OCI-M2 (cell line): ENCODE measurements around the gene TAS2R46.
"Not testable (repeated sequence)": the region's sequence is repeated elsewhere in the genome, so short reads cannot be mapped to it uniquely, and the experiment has no call there.

Source experiments
- DNase-seq: peaks from one replicate; lab custom pipeline; 2025; ENCODE audit not compliant: unreplicated experiment; lab: John Stamatoyannopoulos, UW

TAS2R46 gene, protein sequence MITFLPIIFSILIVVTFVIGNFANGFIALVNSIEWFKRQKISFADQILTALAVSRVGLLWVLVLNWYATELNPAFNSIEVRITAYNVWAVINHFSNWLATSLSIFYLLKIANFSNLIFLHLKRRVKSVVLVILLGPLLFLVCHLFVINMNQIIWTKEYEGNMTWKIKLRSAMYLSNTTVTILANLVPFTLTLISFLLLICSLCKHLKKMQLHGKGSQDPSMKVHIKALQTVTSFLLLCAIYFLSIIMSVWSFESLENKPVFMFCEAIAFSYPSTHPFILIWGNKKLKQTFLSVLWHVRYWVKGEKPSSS

DNA sequence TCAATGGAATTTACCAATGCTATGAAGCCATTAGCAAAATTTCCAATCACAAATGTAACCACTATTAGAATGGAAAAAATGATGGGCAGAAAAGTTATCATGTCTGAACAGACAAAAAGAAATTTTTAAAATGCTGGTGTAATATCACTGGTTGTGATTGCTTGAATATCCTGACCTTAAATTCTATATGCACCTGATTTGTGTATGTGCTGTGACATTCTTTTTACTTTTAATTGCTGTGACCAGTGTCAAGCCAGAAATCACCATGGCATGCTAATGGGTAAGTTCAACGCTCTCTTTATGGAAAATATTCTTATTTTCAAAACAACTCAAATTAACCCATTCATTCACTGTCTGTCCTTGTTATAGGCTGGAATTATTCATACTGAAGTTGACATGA lies at the start of gene TAS2R46:
TAS2R46 (minus strand) TSS at position 101 of the 400 bp plus-strand sequence; CDS start at position 101, 0 bp downstream.
- DNase-seq = not testable (repeated sequence)

DNA sequence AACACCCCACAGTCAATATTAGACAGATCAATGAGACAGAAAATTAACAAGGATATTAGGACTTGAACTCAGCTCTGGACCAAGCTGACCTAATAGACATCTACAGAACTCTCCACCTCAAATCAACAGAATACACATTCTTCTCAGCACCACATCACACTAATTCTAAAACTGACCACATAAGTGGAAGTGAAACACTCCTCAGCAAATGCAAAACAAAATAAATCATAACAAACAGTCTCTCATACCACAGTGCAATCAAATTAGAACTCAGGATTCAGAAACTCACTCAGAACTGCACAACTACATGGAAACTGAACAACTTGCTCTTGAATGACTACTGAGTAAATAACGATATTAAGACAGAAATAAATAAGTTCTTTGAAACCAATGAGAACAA lies 49.1 kb upstream of the TAS2R46 start:
- not testable (repeated sequence) for DNase-seq

DNA sequence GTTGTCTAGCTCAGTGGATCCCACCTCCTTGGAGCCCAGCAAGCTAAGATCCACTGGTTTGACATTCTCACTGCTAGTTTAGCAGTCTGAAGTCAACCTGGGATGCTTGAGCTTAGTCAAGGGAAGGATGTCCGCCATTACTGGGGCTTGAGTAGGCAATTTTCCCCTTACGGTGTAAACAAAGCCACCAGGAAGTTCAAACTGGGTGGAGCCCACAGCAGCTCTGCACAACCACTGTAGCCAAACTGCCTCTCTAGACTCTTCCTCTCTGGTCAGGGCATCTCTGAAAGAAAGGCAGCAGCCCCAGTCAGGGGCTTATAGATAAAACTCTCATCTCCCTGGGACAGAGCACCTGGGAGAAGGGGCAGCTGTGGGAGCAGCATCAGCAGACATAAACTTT lies 46.8 kb upstream of the TAS2R46 start:
- DNase-seq = no peak

DNA sequence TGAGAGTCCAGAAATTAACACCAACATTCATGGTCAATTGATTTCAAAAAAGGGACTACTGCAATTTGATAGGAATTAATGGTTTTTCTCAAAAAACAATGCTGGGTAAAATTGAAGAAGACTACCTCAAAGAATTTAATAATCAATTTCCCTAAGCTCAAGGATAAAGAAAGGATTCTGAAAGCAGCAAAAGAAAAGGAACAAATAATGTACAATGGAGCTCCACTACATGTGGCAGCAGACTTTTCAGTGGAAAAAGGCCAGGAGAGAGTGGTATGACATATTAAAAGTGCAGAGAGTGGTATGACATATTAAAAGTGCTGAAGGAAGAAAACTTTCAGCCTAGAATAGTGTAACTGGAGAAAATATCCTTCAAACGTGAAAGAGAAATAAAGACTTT lies 45.6 kb upstream of the TAS2R46 start:
- DNase-seq = no peak

DNA sequence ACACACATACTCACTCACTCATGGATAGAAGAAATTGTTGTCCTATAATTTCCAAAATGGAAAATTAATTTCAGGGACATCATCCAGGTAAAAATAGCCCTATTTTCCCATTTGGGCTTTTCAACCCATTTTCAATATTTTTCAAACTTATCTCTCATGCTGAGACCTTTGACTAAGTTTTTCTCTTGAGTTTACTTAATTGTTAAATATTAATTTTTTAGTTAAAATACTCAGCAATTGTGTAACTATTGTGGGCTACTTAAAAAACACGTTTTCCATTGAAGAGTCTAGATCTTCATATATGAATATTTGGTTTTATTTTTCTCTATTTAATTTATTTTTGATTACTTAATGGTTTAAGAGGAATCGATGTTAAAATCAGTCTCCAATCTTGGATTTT lies 44.2 kb upstream of the TAS2R46 start:
- no peak for DNase-seq

DNA sequence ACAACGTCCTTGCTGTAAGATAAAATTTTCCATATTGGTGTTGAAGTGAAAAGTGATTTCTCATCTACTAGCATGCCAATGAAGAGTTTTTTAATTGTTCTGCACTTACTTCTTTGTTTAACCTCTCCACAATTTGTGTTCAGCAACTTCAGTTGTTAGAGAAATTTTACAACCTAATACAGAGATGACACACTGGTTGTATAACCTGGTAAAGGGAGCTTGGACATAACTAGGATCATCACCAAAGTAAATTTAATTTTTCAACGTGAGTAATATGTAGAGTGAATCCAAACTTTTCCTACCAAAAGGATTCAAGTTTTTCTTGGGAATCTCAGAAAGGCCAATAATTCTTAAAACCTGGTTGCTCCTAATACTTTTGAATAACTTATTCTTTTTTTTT lies 43.5 kb upstream of the TAS2R46 start:
- no peak for DNase-seq

DNA sequence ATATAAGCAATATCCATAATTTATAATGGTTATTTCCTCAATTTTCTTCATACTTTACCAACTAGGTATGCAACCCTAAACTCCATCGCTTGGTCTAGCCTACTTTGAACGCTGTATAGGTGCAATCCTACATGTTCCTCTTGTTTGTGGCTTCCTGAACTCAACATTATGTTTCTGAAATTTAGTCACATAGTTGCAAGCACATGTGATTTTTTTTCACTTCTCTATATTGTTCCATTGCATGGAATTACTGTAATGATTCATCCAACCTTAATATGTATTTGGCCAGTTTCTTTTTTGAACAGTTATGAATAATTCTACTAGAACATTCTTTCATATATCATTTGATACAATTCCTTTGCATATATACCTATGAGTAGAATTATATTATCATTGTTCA lies 32.8 kb upstream of the TAS2R46 start:
- DNase-seq = not testable (repeated sequence)

DNA sequence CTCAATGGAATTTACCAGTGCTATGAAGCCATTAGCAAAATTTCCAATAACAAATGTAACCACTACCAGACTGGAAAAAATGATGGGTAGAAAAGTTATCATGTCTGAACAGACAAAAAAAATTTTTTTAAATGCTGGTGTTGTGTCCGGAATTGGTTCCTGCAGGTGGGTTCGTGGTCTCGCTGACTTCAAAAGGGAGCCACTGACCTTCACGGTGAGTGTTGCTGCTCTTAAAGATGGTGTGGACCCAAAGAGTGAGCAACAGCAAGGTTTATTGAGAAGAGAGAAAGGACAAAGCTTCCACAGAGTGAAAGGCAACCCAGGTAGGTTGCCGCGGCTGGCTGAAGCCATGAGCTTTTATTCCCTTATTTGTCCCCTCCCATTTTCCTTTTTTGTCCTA lies 30.0 kb upstream of the TAS2R46 start, which contains the start of gene TAS2R43:
TAS2R43 (minus strand) TSS at position 186 of the 400 bp plus-strand sequence; CDS start at position 102, 84 bp downstream.
- DNase-seq = no peak

DNA sequence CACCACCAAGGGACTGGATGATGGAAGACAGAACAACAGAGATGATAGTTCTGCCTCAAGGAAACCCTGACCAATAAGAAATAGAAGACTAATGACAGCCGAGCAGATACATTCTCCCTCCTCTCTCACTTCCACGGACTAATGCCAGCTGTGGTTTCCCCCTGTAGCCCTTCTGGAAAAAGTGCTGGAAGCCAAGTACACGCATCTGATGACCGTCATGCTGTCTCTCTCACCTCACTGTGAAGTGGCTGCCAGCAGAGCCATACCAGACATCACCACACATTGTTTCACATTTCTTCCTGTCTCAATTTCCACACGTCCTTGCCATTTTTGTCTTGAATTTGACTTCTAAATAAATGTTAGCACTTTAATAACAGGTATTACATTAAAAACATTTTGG lies 27.2 kb upstream of the TAS2R46 start:
- no peak for DNase-seq

DNA sequence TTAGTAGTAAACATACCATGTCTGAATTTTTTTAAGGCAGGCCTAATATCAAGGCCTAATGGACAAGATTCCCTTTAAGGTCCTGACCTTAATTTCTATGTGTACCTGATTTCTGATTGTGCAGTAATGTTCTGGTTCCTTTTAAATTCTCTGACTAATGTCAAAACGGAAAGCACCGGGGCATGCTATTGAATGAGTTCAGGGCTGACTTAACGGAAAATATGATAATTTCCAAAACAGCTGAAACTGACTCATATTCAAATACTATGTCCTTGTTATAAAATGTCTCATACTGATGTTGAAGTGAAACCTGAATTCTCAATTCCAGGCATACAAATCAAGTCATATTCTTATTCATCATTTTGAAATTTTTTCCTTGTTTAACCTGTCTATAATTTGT lies 23.3 kb upstream of the TAS2R46 start:
- DNase-seq = no peak

DNA sequence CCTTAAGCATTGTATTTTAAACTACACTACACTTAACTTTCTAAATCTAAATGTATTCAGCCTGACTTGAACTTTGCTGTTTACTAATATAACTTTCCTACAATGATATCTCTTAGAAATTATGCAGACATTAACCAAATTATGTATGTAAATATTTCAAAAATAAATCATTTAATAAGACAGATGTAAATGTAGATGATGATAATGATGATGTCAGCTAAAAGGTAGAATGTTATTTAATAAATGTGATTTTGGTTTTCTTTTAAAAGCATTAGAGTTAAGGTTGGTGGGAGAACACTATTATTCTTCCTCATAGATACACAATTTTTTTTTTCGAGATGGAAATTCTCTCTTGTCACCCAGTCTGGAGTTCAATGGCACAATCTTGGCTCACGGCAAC lies 19.9 kb upstream of the TAS2R46 start:
- DNase-seq = no peak

DNA sequence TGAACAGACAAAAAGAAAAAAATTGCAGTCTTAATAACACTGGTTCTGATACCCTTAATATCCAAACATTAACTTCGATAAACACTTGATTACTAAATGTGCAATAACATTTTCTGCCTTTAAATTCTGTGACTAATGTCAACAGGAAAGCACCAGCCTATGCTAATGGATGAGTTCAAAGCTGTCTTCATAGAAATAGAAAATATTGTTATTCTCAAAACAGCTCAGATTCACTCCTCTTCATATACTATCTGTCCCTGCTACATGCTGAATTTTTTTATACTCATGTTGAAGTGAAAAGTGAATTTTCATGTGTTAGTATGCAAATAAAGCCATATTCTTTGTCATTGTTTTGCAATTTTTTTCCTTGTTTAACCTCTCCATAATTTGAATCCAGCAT lies 16.2 kb upstream of the TAS2R46 start:
- DNase-seq = no peak

DNA sequence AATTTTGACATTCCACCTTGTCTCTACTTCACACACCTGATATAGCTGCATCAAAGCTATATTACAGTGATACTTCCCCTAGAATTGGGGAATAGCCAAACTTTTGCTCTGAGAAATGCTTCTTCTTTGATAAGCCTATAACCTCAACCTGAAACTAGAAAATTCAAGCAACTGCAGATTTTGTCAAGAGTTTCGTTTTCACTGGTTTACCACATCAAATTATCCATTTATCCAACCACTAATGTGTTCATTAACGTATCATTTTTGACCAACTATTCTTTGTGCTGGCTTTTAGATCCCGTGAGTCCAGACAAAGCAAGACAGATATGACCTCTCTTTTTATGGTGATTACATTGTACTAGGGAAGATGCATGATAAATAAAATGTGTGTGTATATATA lies 13.5 kb upstream of the TAS2R46 start:
- DNase-seq = no peak

DNA sequence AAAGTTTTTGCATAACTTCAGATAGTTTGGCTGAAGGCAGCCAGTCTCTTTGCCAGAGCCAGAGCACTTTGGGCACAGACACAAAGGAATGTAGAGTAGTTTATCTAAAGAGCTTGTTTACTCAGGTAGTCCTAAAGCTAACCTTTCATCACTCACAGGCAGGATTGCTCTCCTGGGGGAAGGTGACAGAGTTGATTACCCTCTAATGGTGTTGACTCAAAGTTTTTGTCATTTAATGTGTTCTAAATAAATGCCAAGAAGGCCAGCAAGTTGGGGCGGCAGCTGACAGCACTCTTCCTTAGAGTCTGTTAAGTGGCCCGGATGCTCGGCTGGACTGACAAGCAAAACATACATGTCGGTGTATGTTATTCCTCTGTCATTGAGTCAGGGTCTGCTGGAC lies 9.3 kb upstream of the TAS2R46 start:
- no peak for DNase-seq

DNA sequence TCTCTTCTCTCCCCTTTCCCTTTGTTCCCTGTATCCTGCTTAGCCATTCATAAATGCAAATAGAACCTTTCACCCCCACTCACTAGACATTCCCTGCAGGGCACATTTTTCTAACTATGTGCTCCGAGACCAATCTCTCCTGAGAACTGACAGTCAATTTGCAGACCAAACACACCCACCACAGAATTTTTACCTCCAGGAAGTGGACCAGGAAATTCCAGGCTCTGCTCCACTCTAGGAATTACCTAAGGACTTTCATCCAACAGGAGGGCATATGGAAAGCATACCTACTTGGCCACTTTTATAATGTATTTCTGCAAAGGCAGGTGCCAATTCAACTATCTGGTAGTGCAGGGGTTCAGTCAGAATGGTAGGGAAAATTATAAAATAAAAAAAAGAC lies 8.9 kb upstream of the TAS2R46 start:
- no peak for DNase-seq

DNA sequence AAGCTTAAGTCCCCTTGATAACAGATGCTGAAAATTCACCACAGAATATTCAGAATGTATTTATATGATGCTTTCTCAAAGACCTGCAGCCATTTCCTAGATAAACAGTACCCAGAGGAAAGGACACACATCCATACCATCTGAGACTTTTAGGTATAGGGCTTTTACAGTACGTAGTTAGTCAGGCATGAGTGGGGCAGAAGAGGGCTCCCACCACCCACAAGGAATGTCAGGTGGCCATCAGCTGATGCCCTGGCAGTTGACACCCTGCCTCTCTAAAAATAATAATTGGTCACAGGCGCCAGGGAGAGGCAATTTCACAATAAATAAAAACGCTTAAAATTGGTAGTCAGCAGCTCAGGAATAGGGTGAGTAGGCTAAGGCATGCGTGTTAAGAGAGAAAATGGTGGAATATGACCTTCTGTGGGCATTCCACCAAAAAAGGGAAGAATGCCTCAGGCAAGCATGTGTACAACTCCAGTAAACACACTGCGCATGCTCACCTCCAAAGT lies 7.8 kb upstream of the TAS2R46 start:
- no peak for DNase-seq

DNA sequence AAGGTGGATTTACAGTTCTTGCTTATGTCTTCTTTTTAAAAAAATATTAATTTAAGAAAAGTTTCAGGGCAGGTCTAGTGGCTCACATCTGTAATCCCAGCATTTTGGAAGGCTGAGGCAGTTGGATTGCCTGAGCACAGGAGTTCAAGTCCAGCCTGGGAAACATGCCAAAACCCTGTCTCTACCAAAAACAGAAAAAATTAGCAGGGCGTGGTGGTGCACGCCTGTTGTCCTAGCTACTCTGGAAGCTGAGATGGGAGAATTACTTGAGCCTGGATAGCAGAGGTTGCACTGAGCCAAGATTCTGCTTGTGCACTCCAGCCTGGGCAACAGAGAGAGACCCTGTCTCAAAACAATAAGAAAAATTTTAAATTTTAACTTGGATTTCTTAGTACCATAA lies 5.4 kb upstream of the TAS2R46 start:
- no peak for DNase-seq

DNA sequence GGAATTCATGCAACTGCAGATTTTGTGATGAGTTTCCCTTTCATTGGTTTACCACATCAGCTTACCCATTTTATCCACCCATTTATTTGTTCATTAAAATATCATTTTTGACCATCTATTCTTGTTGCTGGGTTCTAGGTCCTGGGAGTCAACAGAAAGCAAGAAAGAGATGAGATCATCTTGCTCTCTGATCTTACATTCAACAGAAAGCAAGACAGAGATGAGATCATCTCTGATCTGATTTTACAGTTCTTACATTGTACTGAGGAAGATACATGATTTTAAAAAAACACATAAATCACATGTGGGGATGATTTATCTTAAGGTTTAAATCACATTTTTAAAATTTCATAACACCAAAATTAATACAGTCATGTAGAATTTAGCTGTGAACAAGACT lies 2.3 kb downstream of the TAS2R46 start:
- no peak for DNase-seq

DNA sequence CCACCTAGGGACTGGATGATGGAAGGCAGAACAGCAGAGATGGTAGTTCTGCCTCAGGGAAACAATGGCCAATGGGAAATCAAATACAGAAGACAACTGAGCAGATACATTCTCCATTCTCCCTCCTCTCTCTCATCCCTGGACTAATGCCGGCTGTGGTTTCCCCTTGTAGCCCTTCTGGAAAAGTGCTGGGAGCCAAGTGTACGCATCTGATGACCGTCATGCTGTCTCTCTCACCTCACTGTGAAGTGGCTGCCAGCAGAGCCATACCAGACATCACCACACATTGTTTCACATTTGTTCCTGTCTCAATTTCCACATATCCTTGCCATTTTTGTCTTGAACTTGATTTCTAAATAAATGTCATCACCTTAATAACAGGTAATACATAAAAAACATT lies 3.1 kb downstream of the TAS2R46 start:
- no peak for DNase-seq

DNA sequence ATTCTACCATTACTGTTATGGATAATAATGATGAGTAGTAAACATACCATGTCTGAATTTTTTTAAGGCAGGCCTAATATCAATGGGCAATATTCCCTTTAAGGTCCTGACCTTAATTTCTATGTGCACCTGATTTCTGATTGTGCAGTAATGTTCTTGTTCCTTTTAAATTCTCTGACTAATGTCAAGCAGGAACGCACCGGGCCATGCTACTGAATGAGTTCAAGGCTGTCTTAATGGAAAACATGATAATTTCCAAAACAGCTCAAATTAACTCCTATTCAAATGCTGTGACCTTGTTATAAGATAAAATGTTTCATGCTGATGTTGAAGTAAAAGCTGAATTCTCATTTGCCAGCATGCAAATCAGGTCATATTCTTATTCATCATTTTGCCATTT lies 6.8 kb downstream of the TAS2R46 start:
- DNase-seq = no peak

DNA sequence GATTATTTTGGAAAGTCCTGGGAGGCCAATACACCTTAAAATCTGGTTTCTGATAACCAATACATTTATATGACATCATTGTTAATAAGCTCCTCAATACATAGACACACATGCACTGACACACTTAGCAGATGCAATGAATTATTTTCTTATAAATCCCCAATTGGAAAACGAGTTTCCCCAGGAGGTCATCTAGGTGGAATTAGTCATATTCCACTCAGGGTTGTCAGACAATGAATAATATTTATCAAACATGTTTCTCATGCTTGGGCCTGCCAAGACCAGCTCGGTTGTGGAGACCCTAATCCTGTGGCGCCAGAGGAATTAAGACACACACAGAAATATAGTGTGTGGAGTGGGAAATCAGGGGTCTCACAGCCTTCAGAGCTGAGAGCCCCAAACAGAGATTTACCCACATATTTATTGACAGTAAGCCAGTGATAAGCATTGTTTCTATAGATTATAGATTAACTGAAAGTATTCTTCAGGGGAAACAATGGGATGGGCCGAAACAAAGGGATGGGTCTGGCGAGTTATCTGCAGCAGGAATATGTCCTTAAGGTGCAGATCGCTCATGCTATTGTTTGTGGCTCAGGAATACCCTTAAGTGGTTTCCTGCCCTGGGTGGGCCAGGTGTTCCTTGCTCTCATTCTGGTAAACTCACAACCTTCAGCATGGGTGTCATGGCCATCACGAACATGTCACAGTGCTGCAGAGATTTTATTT lies 12.1 kb downstream of the TAS2R46 start:
- DNase-seq = not testable (repeated sequence)

DNA sequence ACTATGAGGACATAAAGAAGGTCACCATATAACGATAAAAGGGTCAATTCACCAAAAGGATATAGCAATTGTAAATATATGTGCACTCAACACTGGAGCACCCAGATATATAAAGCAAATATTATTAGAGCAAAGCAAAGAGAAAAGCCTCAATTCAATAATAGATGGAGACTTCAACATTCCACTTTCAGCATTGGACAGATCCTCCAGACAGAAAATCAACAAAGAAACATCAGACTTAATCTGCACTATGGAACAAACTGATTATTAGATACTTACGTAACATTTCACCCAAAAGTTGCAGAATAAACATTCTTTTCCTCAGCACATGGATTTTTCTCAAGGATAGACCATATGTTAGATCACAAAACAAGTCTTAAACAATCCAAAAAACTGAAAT lies 20.7 kb downstream of the TAS2R46 start:
- not testable (repeated sequence) for DNase-seq
